ENCODE results near the gene TRIM75. TPM values are rescaled to one million over a fixed set of nuclear protein-coding genes. Genes with fewer than 3 reads are reported as not detected.
"Not testable (repeated sequence)": the region's sequence is repeated elsewhere in the genome, so short reads cannot be mapped to it uniquely, and the experiment has no call there.

Gene TRIM75
- total RNA-seq, 1 donor from 2014 or later = not detected

DNA sequence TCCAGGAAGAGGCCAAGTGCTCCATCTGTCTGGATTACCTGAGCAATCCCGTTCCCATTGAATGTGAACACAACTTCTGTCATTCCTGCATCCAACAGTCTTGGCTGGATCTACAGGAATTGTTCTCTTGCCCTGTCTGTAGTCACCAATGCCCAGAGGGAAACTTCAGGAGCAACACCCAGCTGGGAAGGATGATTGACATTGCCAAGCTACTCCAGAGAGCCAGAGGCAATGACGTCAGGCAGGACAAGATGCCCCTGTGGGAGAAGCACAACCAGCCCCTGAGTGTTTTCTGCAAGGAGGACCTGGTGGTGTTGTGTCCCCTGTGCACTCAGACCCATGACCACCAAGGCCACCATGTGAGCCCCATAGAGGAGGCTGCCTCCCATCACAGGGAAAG, 43.2 kb upstream of the TRIM75 start:
- ATAC-seq (ENCODE audit: low read depth) = no peak
- intact Hi-C loops (cut with micrococcal nuclease) = no loop called here
- no peak overlapping the region for H3K27ac Mint-ChIP-seq

DNA sequence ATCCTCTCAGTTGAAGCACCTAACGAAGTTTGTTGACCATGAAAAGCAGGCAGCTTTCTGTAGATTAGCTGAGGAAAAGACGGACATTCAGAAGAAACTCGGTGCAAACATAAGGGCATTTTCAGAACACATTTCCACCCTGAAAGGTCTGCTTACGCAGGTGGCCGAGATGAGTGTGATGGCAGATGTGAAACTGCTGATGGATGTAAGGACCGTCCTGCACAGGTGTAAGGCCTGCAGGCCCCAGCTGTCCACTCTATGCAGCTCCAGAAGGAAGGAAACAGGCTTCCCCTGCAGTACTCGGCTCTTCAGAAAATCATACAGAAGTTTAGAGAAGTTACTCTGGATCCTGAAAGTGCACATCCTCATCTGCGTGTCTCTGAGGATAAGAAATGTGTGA, 42.7 kb upstream of the TRIM75 start:
- no peak overlapping the region for H3K4me3 Mint-ChIP-seq
- intact Hi-C loops (cut with micrococcal nuclease) = no loop called here
- peaks cover 2% of the 10 kb centered on the region for H3K27me3 Mint-ChIP-seq
- TF ChIP-seq CTCF (IDR thresholded peaks at IDR 0.05) = no peak
- POLR2A ChIA-PET = no interaction called here
- H3K27ac Mint-ChIP-seq = no peak overlapping the region
- no peaks in the 10 kb centered on the region for H3K36me3 Mint-ChIP-seq (ENCODE audit: low read depth)
- no peaks in the 10 kb centered on the region for H3K9me3 Mint-ChIP-seq
- H3K4me1 Mint-ChIP-seq = no peaks in the 10 kb centered on the region
- ATAC-seq (ENCODE audit: low read depth) = no peak
- CTCF ChIA-PET = no interaction called here
- DNase-seq = no peak

More for the DNA sequence above, 43.2 kb upstream of the TRIM75 start:
- H3K9me3 Mint-ChIP-seq = no peaks in the 10 kb centered on the region
- no peaks in the 10 kb centered on the region for H3K36me3 Mint-ChIP-seq (ENCODE audit: low read depth)
- CTCF ChIA-PET = no interaction called here
- no peak for TF ChIP-seq CTCF (IDR thresholded peaks at IDR 0.05)
- no peak for DNase-seq
- no peak overlapping the region for H3K4me3 Mint-ChIP-seq
- POLR2A ChIA-PET = no interaction called here
- peaks cover 2% of the 10 kb centered on the region for H3K27me3 Mint-ChIP-seq
- H3K4me1 Mint-ChIP-seq = no peaks in the 10 kb centered on the region

- ChIA-PET CTCF (no interaction called here), POLR2A (no interaction called here)
- Mint-ChIP-seq H3K27me3 (peaks cover 2% of the 10 kb centered on the region), H3K36me3 (ENCODE audit: low read depth) (no peaks in the 10 kb centered on the region), H3K4me3 (no peak overlapping the region), H3K4me1 (no peaks in the 10 kb centered on the region), H3K9me3 (no peaks in the 10 kb centered on the region), H3K27ac (no peak overlapping the region)
- no peak for TF ChIP-seq CTCF (IDR thresholded peaks at IDR 0.05)
- ATAC-seq (ENCODE audit: low read depth) (no peak), DNase-seq (no peak)
- intact Hi-C loops (cut with micrococcal nuclease) = no loop called here
Measured at GRCh38 chr4:165011403-165011802, 42.3 kb upstream of the TRIM75 start.

DNA sequence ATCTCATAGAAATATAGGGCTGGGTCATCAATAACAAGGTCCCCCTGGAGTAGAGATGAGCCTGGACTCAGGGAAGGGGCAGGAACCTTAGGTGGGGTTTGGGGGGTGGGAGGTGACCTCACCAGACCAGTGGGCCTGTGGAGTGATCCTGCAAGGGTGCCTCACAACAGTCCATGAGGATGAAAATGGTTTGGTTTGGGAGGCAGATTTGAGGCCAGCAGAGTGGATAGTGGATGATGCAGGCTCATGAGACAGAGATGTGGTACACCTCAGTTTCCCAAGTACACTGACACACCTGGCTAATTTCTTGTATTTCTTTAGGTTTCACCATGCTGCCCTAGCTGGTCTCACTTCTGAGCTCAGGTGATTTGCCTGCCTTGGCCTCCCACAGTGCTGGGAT, 40.0 kb upstream of the TRIM75 start:
- Mint-ChIP-seq H3K36me3 (ENCODE audit: low read depth) (no peaks in the 10 kb centered on the region), H3K4me1 (no peaks in the 10 kb centered on the region), H3K27me3 (peaks cover 2% of the 10 kb centered on the region), H3K4me3 (no peak overlapping the region), H3K9me3 (no peaks in the 10 kb centered on the region), H3K27ac (no peak overlapping the region)
- no peak for TF ChIP-seq CTCF (IDR thresholded peaks at IDR 0.05)
- DNase-seq = no peak
- ChIA-PET POLR2A (no interaction called here), CTCF (no interaction called here)
- no peak for ATAC-seq (ENCODE audit: low read depth)
- intact Hi-C loops (cut with micrococcal nuclease) = no loop called here

GRCh38 chr4:165016971-165017370, 36.7 kb upstream of the TRIM75 start:
- no peaks in the 10 kb centered on the region for H3K27me3 Mint-ChIP-seq
- no peak overlapping the region for H3K27ac Mint-ChIP-seq
- TF ChIP-seq CTCF (IDR thresholded peaks at IDR 0.05) = no peak
- H3K4me1 Mint-ChIP-seq = no peaks in the 10 kb centered on the region
- H3K9me3 Mint-ChIP-seq = no peaks in the 10 kb centered on the region
- ATAC-seq (ENCODE audit: low read depth) (no peak), DNase-seq (no peak)
- POLR2A ChIA-PET = no interaction called here
- no peaks in the 10 kb centered on the region for H3K36me3 Mint-ChIP-seq (ENCODE audit: low read depth)
- no peak overlapping the region for H3K4me3 Mint-ChIP-seq
- CTCF ChIA-PET = no interaction called here
- intact Hi-C loops (cut with micrococcal nuclease) = no loop called here

DNA sequence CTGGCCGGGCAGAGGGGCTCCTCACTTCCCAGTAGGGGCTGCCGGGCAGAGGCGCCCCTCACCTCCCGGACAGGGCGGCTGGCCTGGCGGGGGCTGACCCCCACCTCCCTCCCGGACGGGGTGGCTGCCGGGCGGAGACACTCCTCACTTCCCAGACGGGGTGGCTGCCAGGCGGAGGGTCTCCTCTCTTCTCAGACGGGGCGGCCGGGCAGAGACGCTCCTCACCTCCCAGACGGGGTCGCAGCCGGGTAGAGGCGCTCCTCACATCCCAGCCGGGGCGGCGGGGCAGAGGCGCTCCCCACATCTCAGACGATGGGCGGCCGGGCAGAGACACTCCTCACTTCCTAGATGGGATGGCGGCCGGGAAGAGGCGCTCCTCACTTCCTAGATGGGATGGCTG, 33.7 kb upstream of the TRIM75 start:
- CTCF ChIA-PET; H3K27me3 Mint-ChIP-seq; H3K9me3 Mint-ChIP-seq; DNase-seq; H3K27ac Mint-ChIP-seq; intact Hi-C loops (cut with micrococcal nuclease); H3K36me3 Mint-ChIP-seq (ENCODE audit: low read depth); H3K4me1 Mint-ChIP-seq; H3K4me3 Mint-ChIP-seq; ATAC-seq (ENCODE audit: low read depth); POLR2A ChIA-PET: not testable (repeated sequence)

DNA sequence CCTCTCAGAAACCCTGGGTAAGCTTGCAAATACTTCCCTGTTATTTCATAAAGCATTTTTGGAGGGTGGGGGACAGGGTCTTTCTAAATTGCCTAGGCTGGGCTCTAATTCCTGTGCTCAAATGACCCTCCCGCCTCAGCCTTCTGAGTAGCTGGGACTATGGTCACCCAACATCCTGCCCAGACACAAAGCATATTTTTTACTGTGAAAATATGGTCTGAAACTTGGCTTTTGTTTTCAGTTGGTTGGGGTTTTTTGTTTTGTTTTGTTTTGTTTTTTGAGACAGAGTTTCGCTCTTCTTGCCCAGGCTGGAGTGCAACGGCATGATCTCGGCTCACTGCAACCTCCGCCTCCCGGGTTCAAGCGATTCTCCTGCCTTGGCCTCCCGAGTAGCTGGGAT, 27.9 kb upstream of the TRIM75 start:
- H3K4me3 Mint-ChIP-seq; DNase-seq; H3K9me3 Mint-ChIP-seq; CTCF ChIA-PET; H3K36me3 Mint-ChIP-seq (ENCODE audit: low read depth); H3K27me3 Mint-ChIP-seq; ATAC-seq (ENCODE audit: low read depth); H3K27ac Mint-ChIP-seq; H3K4me1 Mint-ChIP-seq; POLR2A ChIA-PET; intact Hi-C loops (cut with micrococcal nuclease): not testable (repeated sequence)
